ENCODE results near the gene LRRFIP1.

The LRRFIP1 gene

GRCh38 chr2:237729681-237730475 is 102.5 kb downstream of the LRRFIP1 start:
- in situ Hi-C loops (cut with MboI; ENCODE audit: low pct_unique_long_range_greater_than_20kb, low sequenced_read_pairs) = no loop called here

GRCh38 chr2:237731663-237732062 is 104.3 kb downstream of the LRRFIP1 start:
- in situ Hi-C loops (cut with MboI; ENCODE audit: low pct_unique_long_range_greater_than_20kb, low sequenced_read_pairs) = no loop called here
- no peak for DNase-seq

More at GRCh38 chr2:237729681-237730475, 102.5 kb downstream of the LRRFIP1 start:
- DNase-seq = no peak

GRCh38 chr2:237732070-237732469 is 104.7 kb downstream of the LRRFIP1 start:
- no peak for DNase-seq

GRCh38 chr2:237732790-237733381 is 105.5 kb downstream of the LRRFIP1 start:
- in situ Hi-C loops (cut with MboI; ENCODE audit: low pct_unique_long_range_greater_than_20kb, low sequenced_read_pairs) = no loop called here
- no peak for DNase-seq

More at GRCh38 chr2:237732070-237732469, 104.7 kb downstream of the LRRFIP1 start:
- in situ Hi-C loops (cut with MboI; ENCODE audit: low pct_unique_long_range_greater_than_20kb, low sequenced_read_pairs) = no loop called here

- no peak for DNase-seq
- in situ Hi-C loops (cut with MboI; ENCODE audit: low pct_unique_long_range_greater_than_20kb, low sequenced_read_pairs) = no loop called here
These were observed 106.4 kb downstream of the LRRFIP1 start for GRCh38 chr2:237733677-237734300.

- no peak for DNase-seq
- in situ Hi-C loops (cut with MboI; ENCODE audit: low pct_unique_long_range_greater_than_20kb, low sequenced_read_pairs) = no loop called here
These were observed 107.7 kb downstream of the LRRFIP1 start for GRCh38 chr2:237734905-237735623.

GRCh38 chr2:237735798-237736197 is 108.4 kb downstream of the LRRFIP1 start:
- in situ Hi-C loops (cut with MboI; ENCODE audit: low pct_unique_long_range_greater_than_20kb, low sequenced_read_pairs) = no loop called here
- DNase-seq = no peak

- no peak for DNase-seq
- in situ Hi-C loops (cut with MboI; ENCODE audit: low pct_unique_long_range_greater_than_20kb, low sequenced_read_pairs) = no loop called here
These were observed 109.4 kb downstream of the LRRFIP1 start for GRCh38 chr2:237736783-237737182.

- in situ Hi-C loops (cut with MboI; ENCODE audit: low pct_unique_long_range_greater_than_20kb, low sequenced_read_pairs) = no loop called here
- DNase-seq = no peak
These were observed 109.9 kb downstream of the LRRFIP1 start for GRCh38 chr2:237737196-237737865.

GRCh38 chr2:237738255-237738654 is 110.9 kb downstream of the LRRFIP1 start:
- in situ Hi-C loops (cut with MboI; ENCODE audit: low pct_unique_long_range_greater_than_20kb, low sequenced_read_pairs) = no loop called here
- no peak for DNase-seq

- in situ Hi-C loops (cut with MboI; ENCODE audit: low pct_unique_long_range_greater_than_20kb, low sequenced_read_pairs) = no loop called here
- DNase-seq = no peak
These were observed 111.7 kb downstream of the LRRFIP1 start for GRCh38 chr2:237739101-237739500.

GRCh38 chr2:237742191-237742590 is 114.8 kb downstream of the LRRFIP1 start:
- in situ Hi-C loops (cut with MboI; ENCODE audit: low pct_unique_long_range_greater_than_20kb, low sequenced_read_pairs) = loop anchor here (10.0 kb wide), 1 partner anchor 147 kb away; the partner anchor contains the start of gene RAB17
- no peak for DNase-seq

GRCh38 chr2:237742614-237743013 is 115.2 kb downstream of the LRRFIP1 start:
- DNase-seq = no peak
- in situ Hi-C loops (cut with MboI; ENCODE audit: low pct_unique_long_range_greater_than_20kb, low sequenced_read_pairs) = loop anchor here (10.0 kb wide), 1 partner anchor 148 kb away; the partner anchor contains the start of gene RAB17

- in situ Hi-C loops (cut with MboI; ENCODE audit: low pct_unique_long_range_greater_than_20kb, low sequenced_read_pairs) = loop anchor here (10.0 kb wide), 1 partner anchor 148 kb away; the partner anchor contains the start of gene RAB17
- DNase-seq = no peak
These were observed 115.6 kb downstream of the LRRFIP1 start for GRCh38 chr2:237743024-237743423.

- in situ Hi-C loops (cut with MboI; ENCODE audit: low pct_unique_long_range_greater_than_20kb, low sequenced_read_pairs) = loop anchor here (10.0 kb wide), 1 partner anchor 149 kb away; the partner anchor contains the start of gene RAB17
- no peak for DNase-seq
These were observed 116.3 kb downstream of the LRRFIP1 start for GRCh38 chr2:237743561-237744269.

- in situ Hi-C loops (cut with MboI; ENCODE audit: low pct_unique_long_range_greater_than_20kb, low sequenced_read_pairs) = loop anchor here (10.0 kb wide), 1 partner anchor 149 kb away; the partner anchor contains the start of gene RAB17
- no peak for DNase-seq
These were observed 116.9 kb downstream of the LRRFIP1 start for GRCh38 chr2:237744270-237744612.

- in situ Hi-C loops (cut with MboI; ENCODE audit: low pct_unique_long_range_greater_than_20kb, low sequenced_read_pairs) = loop anchor here (10.0 kb wide), 1 partner anchor 150 kb away; the partner anchor contains the start of gene RAB17
- peak; percentile 75 for DNase-seq
These were observed 117.3 kb downstream of the LRRFIP1 start for GRCh38 chr2:237744613-237745249.

- in situ Hi-C loops (cut with MboI; ENCODE audit: low pct_unique_long_range_greater_than_20kb, low sequenced_read_pairs) = loop anchor here (10.0 kb wide), 1 partner anchor 150 kb away; the partner anchor contains the start of gene RAB17
- DNase-seq = no peak
These were observed 117.8 kb downstream of the LRRFIP1 start for GRCh38 chr2:237745250-237745613.

Data from KBM-7 (cell line).